Stimulated activated CD4-positive, alpha-beta T cell treated with anti-CD3 and anti-CD28 coated beads, Interleukin-4, amount 100 ng/mL, for 24 hours (primary cell): Measurements from ENCODE around the gene GRHL3.

Source experiments
- DNase-seq: peaks from one replicate; pipeline ENCODE4 v3.0.0-alpha.2; 2020

GRHL3 gene

DNA sequence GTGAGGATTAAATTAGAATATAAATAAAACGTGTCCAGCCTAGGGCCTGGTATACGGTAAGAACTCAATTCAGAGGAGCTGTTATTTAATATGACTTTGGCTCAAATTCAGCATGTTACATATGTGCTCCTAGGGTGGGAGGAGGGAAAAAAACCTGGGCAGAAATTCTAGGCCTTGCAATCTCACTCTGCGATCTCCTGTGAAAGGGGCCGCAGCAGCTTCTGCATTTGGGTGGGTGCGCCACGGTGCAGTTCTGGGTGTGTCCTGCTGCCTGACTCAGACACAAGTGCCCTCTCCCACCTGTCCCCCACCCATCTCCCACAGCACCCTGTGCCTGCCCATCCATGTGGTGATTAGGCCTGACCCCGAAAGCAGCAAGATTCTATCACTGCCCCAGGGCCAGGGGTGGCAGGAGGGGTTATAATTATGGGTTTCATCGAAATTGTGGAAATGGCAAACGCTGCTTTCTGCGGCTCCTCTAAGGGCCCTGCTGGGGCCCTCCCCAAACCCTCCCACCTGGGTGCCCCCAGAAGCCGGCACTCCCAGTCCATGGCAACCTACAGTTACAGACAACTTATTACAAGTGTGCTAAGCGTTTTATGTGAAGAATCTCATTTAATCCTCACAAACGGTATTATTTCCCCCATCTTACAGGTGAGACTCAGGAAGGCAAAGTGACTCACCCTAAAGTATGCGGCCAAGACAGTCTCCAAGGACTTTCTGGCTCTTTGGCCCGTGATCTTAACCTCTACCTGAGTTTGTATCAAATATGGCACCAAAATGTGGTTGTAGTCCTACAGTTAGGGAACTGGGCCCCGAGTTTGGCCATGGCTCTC, 25.5 kb upstream of the GRHL3 start:
- DNase-seq = no peak

- DNase-seq = no peak
These were observed 24.9 kb upstream of the GRHL3 start for GRCh38 chr1:24294228-24294672.

- no peak for DNase-seq
These were observed 24.3 kb upstream of the GRHL3 start for GRCh38 chr1:24294716-24295371.

- DNase-seq = no peak
These were observed 23.6 kb upstream of the GRHL3 start for GRCh38 chr1:24295535-24295934.

DNA sequence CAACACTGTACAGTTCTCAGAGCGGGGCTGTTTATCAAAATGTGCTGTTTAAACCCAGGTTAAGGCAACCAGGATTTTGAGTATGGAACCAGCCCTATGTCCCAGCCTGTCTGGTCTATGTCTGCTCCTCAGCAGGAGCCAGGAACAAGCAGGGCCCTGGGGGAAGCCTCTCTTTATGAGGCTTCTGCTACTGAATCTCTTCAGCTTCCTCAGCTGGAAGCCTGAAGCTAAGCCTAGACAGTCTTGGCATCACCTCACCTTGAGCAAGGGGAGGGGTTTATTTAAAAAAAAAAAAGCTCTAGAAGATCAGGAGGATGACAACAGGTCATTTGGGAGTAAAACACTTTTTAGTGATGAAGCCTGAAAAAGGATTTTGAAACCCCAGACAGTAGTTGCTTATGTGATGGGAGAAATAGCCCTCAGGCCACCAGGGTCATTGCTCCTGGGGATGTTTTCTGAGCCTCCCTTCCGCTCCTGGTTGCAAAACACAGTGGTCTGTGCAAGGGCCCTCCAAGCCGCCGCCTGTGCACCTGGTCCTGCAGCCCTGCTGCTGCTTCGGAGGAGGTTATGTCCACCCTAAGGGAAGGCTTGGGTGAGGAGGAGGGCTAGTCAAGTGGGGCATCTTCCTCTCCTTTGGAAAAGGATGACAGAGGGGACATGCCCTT, 21.8 kb upstream of the GRHL3 start:
- DNase-seq = no peak

DNA sequence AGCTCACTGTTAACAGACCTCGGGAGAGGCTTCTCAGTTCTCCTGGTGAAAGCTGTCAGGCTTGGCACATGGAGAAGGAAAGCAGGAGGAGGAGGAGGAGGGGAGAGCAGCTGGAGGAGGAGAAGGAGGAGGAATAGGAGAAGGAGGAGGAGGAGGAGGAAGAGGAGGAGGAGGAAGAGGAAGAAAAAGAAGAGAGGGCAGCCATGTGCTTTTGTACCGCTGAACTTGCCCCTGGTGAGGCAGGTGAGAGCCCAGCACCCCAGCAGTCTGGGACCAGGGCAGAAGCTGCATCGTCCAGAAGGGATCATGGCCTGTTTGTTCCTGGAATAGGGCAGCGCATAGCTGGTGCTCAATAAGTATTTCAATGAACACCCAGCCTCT, 21.3 kb upstream of the GRHL3 start:
- DNase-seq = no peak

DNA sequence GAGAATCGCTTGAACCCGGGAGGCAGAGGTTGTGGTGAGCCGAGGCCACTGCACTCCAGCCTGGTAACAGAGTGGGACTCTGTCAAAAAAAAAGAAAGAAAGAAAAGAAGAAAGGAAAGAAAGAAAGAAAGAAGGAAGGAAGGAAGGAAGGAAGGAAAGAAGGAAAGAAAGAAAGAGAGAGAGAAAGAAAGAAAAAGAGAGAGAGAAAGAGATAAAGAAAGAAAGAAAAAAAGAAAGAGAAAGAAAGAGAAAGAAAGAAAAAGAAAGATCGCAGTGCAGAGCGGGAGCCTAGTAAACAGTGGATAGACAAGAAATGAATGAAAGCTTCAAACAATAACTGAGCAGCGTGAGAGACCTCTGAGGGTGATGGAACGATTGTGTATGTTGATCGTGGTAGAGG, 20.6 kb upstream of the GRHL3 start:
- DNase-seq = no peak

- no peak for DNase-seq
These were observed 19.3 kb upstream of the GRHL3 start for GRCh38 chr1:24299901-24300300.

DNA sequence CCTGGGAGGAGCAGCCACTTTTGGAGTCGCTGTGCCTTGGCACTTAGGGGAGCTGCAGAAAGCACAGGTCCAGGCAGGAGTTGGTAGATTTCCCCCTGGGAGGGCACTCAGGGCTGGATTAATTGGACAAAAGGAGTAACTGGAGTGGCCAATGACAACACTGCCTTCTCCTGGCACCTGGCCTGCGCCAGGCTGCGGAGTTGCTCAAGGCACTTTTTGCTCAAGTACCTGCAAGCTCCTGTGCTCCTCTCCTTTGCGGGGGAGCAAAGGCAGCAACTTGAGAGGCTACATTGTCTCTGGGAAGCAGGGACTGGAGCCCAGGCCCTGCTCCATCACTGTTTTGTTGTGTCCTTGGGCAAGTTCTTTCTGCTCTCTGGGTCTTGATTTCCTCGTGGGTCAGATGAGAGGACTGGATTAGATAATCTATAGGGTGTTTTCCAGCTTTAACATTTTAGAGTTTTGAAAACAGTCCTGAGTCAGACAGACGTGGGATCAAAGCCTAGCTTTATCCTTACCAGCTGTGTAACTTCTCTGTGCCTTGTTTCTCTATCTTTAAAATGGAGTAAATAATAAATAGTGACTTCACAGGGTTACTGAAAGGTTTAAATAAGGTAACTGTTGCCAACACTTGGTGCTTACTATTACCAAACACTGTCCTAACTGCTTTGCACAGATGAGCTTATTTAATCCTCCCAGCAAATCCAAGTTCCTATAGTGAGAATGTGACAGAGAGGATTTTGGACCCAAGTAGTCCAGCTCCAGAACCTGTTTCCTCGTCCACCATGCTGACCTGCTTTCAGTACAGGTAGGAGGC, 18.0 kb upstream of the GRHL3 start:
- no peak for DNase-seq

DNA sequence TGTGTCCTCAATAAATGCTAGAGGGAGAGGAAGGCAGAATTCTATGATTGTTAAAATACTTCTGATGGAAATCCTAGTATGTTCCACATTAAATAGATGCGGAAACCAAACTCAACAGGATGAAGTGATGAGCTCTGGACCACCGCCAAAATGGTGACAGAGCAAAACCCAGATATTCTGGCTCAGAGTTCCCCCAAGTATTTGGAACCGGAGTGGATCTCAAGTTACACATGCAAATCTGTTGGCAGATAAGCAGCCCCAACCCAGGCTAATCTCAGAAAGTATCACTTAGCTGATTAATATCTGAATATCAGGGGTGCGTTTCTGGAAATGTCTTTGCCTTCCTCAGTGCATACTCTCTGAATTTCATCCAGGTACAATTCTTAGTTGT, 17.4 kb upstream of the GRHL3 start:
- no peak for DNase-seq

DNA sequence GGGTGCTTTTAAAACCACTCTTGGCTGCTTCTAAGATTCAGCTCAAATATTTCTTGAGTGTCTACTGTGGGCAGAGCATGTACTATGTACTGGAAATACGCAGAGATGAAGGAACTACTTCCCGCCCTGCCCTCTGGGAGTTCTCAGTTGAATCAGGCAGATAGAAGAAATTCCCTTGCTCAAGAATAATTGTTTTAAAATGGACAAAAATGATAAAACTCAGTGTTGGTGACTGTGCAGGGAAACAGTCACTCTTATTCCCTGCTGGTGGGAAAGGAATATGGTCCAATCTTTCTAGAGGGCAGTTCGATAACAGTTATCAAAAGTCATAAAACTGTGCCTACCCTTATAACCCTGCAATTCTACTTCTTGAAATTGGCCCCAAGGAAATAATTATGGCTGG, 16.9 kb upstream of the GRHL3 start:
- no peak for DNase-seq

DNA sequence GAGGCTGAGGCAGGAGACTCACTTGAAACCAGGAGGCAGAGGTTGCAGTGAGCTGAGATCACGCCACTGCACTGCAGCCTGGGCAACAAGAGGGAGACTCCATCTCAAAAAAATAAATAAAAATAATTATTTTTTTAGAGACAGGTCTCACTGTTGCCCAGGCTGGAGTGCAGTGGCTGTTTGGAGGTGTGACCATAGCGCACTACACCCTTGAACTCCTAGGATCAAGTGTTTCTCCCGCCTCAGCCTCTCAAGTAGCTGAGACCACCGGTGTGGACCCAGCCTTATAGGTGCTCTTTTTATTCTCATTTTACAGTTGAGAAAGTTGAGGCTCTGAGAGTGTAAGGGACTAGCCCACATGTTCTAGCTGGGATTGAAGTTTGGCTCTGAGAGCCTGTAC, 15.6 kb upstream of the GRHL3 start:
- DNase-seq = no peak

DNA sequence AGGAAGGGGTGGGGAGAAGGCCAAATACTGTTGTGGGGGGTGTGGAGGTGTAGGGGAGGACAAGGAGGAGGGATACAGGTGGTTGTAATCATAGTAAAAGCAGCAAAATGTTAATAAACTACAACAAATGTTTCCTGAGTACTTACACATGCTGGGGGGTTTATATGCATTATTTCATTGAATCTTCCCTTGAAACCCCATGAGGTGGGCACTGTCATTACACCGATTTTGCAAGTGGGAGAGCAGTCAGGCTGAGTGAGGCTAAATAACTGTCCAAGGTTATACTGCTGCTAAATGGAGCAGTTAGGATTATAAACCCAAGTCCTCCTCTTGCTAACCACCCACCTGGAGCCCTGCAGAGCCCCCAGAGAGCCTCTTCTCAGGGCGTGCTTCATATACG, 14.4 kb upstream of the GRHL3 start:
- no peak for DNase-seq

DNA sequence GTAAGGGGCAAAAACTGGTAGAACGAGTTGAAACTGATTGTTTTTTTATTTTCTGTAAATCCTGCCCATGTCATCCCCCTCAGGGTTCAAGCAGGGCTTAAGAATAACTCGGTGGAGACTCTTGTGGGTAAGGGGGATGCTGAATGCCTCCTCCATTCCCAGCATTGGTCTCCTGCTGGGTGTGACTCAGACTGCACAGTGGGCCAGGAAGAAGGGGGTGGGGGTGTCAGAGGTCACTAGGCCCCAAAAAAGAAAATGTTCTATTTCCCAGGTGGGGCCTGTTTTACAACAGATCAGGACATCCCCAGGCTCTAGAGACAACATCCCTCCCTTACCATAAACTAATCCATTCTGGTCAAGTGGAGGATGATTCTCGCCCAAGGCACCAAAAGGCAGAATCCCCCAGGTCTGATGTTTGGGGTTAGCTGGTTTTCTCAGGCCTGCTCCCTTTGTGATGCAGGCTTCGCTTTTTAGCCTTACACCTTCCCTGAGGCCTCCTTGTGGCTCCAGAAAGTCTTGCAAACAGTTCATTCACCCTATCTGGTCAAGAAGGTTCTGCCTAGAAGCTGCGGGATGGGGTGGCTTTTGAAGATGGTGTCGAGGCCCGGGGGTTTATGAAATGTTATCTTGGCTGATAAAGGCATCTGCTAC, 10.7 kb upstream of the GRHL3 start:
- DNase-seq = no peak

DNA sequence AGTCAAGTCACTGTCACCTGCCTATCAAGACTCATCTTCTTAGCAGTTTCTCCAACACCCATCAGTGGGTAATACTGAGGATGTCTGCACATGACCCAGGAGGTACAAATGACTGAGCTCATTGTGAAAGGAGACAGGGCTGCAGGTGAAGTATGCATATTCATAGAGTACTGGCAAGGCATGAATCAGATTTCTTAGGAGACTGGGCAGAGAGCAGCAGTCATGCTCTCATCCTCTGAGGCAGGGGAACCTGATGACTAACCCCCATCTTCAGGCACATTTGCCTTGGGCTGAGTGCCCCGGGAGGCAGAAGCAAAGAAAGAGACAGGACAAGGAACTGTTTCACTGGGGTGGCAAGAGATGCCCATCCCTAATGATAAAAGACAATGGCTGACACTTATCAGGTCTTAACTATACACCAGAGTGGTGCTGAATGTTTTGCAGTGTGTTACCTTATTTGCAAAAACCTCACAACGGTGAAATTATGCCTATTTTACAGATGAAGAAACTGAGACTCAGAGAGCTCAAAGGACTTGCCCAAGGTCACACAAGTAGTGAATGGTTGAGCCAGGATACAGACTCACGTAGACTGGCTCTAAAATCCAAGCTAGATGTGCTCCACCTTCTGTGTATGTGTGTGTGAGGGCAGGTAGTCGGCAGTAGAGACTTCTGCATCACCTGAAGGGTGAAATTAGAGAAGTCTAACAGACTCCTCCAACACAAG, 9.2 kb upstream of the GRHL3 start:
- no peak for DNase-seq

DNA sequence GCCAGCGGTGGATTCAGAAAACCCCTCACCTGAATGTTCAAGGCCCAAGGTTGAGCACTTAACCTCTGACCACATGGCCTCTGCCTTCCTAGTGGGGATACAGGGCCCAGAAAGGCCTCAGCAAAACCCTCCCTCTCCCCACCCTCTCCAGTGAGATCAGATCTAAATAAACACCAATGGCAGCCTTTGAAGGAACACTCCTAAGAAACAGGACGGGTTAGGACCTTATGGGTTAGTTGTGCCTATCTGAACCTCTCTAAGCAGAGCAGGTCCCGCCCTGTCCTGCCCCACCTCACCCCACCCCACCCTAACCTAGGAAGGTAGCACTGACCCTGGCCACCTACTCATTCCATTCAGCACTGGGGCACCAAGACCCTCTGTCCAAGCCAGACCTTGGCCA, 7.9 kb upstream of the GRHL3 start:
- no peak for DNase-seq

- no peak for DNase-seq
These were observed 7.4 kb upstream of the GRHL3 start for GRCh38 chr1:24311741-24312140.

DNA sequence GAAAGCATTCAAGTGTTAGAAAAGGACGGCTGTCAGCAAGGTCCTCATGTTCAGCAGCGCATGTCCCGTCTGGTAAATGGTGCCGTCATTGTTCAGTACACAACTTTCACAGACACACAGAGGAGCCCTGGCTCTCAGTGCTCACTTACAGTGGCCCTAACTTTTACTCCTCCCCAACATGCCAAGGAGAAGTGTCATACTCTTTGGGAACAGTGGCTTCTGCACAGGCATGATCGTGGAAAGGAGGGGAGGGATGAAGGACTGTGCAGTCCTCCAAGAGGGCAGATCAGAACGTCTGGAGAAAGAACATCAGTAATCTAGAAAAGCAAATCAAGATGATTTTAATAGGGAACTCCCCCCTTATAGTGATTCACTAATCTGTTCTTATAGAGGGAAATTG, 3.8 kb upstream of the GRHL3 start:
- no peak for DNase-seq

GRCh38 chr1:24316645-24317044, 2.5 kb upstream of the GRHL3 start:
- DNase-seq = no peak

GRCh38 chr1:24317081-24317480, 2.1 kb upstream of the GRHL3 start:
- no peak for DNase-seq

DNA sequence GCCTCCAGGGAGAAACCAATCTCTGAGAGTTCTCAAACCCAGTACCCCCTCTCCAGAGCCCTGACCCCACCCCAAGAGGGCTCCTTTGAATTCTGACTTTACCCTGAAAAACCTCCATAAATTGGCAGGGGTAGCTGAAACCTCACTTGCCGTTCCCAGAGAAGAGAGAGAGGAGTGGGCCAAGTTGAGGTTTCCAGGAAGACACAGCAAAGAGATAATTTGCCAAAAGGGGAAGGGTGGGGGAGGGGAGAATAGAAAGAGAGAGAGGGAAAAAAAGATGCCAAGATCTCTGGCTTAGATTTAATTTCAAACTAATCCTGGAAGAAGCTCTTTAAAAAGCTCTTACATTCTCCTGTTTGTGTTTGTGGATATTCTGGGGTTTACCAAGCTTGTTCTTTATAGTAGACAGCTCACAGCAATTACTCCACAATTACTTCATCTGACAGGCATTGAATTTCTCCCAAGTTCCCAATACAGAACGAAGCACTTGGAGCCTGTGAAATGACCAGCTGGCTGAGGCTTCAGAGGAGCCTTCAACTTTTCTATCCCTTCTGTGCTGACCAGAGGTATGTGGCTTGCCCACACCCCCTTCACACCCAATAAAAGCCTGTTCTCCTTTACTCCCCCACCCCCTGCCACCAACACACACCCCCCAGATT, 1.1 kb upstream of the GRHL3 start:
- DNase-seq = no peak
